ENCODE measurements around the gene SPATA12. TPM values are rescaled to one million over a fixed set of nuclear protein-coding genes. Genes with fewer than 3 reads are reported as not detected.

SPATA12 gene
- total RNA-seq, 1 experiment from 2014 or later = 1.0 TPM

GRCh38 chr3:57046101-57046765 is 14.2 kb upstream of the SPATA12 start:
- no peak for DNase-seq (ENCODE audit: low read depth)

GRCh38 chr3:57048052-57048671 is 12.3 kb upstream of the SPATA12 start:
- in situ Hi-C loops (cut with HindIII; ENCODE audit: low pct_unique_long_range_greater_than_20kb, low sequenced_read_pairs) = no loop called here
- peak; percentile 66 for DNase-seq (ENCODE audit: low read depth)

More at GRCh38 chr3:57046101-57046765, 14.2 kb upstream of the SPATA12 start:
- in situ Hi-C loops (cut with HindIII; ENCODE audit: low pct_unique_long_range_greater_than_20kb, low sequenced_read_pairs) = no loop called here

- in situ Hi-C loops (cut with HindIII; ENCODE audit: low pct_unique_long_range_greater_than_20kb, low sequenced_read_pairs) = no loop called here
- no peak for DNase-seq (ENCODE audit: low read depth)
Observed at GRCh38 chr3:57048728-57049127, 11.7 kb upstream of the SPATA12 start.

- DNase-seq (ENCODE audit: low read depth) = no peak
- in situ Hi-C loops (cut with HindIII; ENCODE audit: low pct_unique_long_range_greater_than_20kb, low sequenced_read_pairs) = no loop called here
Observed at GRCh38 chr3:57052662-57053061, 7.8 kb upstream of the SPATA12 start.

- no peak for DNase-seq (ENCODE audit: low read depth)
- in situ Hi-C loops (cut with HindIII; ENCODE audit: low pct_unique_long_range_greater_than_20kb, low sequenced_read_pairs) = no loop called here
Observed at GRCh38 chr3:57053122-57053521, 7.3 kb upstream of the SPATA12 start.

GRCh38 chr3:57057351-57057750 is 3.1 kb upstream of the SPATA12 start:
- in situ Hi-C loops (cut with HindIII; ENCODE audit: low pct_unique_long_range_greater_than_20kb, low sequenced_read_pairs) = no loop called here
- no peak for DNase-seq (ENCODE audit: low read depth)

GRCh38 chr3:57059411-57059810 is 1.1 kb upstream of the SPATA12 start:
- in situ Hi-C loops (cut with HindIII; ENCODE audit: low pct_unique_long_range_greater_than_20kb, low sequenced_read_pairs) = no loop called here
- no peak for DNase-seq (ENCODE audit: low read depth)

GRCh38 chr3:57061556-57061955 is 1.1 kb downstream of the SPATA12 start:
- DNase-seq (ENCODE audit: low read depth) = no peak
- in situ Hi-C loops (cut with HindIII; ENCODE audit: low pct_unique_long_range_greater_than_20kb, low sequenced_read_pairs) = no loop called here

GRCh38 chr3:57062101-57062631 is 1.7 kb downstream of the SPATA12 start:
- in situ Hi-C loops (cut with HindIII; ENCODE audit: low pct_unique_long_range_greater_than_20kb, low sequenced_read_pairs) = no loop called here

GRCh38 chr3:57063032-57063431 is 2.6 kb downstream of the SPATA12 start:
- in situ Hi-C loops (cut with HindIII; ENCODE audit: low pct_unique_long_range_greater_than_20kb, low sequenced_read_pairs) = no loop called here
- DNase-seq (ENCODE audit: low read depth) = no peak

More at GRCh38 chr3:57062101-57062631, 1.7 kb downstream of the SPATA12 start:
- no peak for DNase-seq (ENCODE audit: low read depth)

- in situ Hi-C loops (cut with HindIII; ENCODE audit: low pct_unique_long_range_greater_than_20kb, low sequenced_read_pairs) = no loop called here
- DNase-seq (ENCODE audit: low read depth) = no peak
Observed at GRCh38 chr3:57064001-57064400, 3.5 kb downstream of the SPATA12 start.

- no peak for DNase-seq (ENCODE audit: low read depth)
- in situ Hi-C loops (cut with HindIII; ENCODE audit: low pct_unique_long_range_greater_than_20kb, low sequenced_read_pairs) = no loop called here
Observed at GRCh38 chr3:57064572-57064971, 4.1 kb downstream of the SPATA12 start.

- in situ Hi-C loops (cut with HindIII; ENCODE audit: low pct_unique_long_range_greater_than_20kb, low sequenced_read_pairs) = no loop called here
- DNase-seq (ENCODE audit: low read depth) = peak; percentile 45
Observed at GRCh38 chr3:57065588-57065987, 5.1 kb downstream of the SPATA12 start.

- no peak for DNase-seq (ENCODE audit: low read depth)
- in situ Hi-C loops (cut with HindIII; ENCODE audit: low pct_unique_long_range_greater_than_20kb, low sequenced_read_pairs) = no loop called here
Observed at GRCh38 chr3:57066471-57066870, 6.0 kb downstream of the SPATA12 start.

GRCh38 chr3:57068437-57069089 is 8.1 kb downstream of the SPATA12 start:
- in situ Hi-C loops (cut with HindIII; ENCODE audit: low pct_unique_long_range_greater_than_20kb, low sequenced_read_pairs) = no loop called here
- DNase-seq (ENCODE audit: low read depth) = peak; percentile 97

GRCh38 chr3:57069503-57069902 is 9.0 kb downstream of the SPATA12 start:
- in situ Hi-C loops (cut with HindIII; ENCODE audit: low pct_unique_long_range_greater_than_20kb, low sequenced_read_pairs) = no loop called here
- no peak for DNase-seq (ENCODE audit: low read depth)

GRCh38 chr3:57073628-57074027 is 13.2 kb downstream of the SPATA12 start:
- in situ Hi-C loops (cut with HindIII; ENCODE audit: low pct_unique_long_range_greater_than_20kb, low sequenced_read_pairs) = no loop called here
- DNase-seq (ENCODE audit: low read depth) = no peak

GRCh38 chr3:57074135-57074534 is 13.7 kb downstream of the SPATA12 start:
- in situ Hi-C loops (cut with HindIII; ENCODE audit: low pct_unique_long_range_greater_than_20kb, low sequenced_read_pairs) = no loop called here
- no peak for DNase-seq (ENCODE audit: low read depth)

- in situ Hi-C loops (cut with HindIII; ENCODE audit: low pct_unique_long_range_greater_than_20kb, low sequenced_read_pairs) = loop anchor here (25.0 kb wide), 1 partner anchor 89 kb away; no protein-coding TSS in a partner anchor
- DNase-seq (ENCODE audit: low read depth) = no peak
Observed at GRCh38 chr3:57076422-57076951, 16.0 kb downstream of the SPATA12 start.

Measured in Caki2 (cell line).